HUES64 (cell line): ENCODE results near the gene F12.
"Not testable (repeated sequence)": the region's sequence is repeated elsewhere in the genome, so short reads cannot be mapped to it uniquely, and the experiment has no call there.

Experiments used
- H3K27ac ChIP-seq: 2 replicates; pipeline ENCODE4 v1.7.0; 2013; ENCODE audit warnings: low read depth, low read length, inconsistent platforms
- H3K27me3 ChIP-seq: 2 replicates; pipeline ENCODE4 v1.6.1; 2013; ENCODE audit warnings: mild to moderate bottlenecking, low read length; ENCODE audit not compliant: insufficient read depth
- H3K36me3 ChIP-seq: 2 replicates; pipeline ENCODE4 v1.6.1; 2013; ENCODE audit warnings: mild to moderate bottlenecking, low read length; ENCODE audit not compliant: insufficient read depth
- H3K4me1 ChIP-seq: 2 replicates; pipeline ENCODE4 v1.6.1; 2013; ENCODE audit warnings: mild to moderate bottlenecking, low read length, moderate library complexity; ENCODE audit not compliant: insufficient read depth
- H3K4me3 ChIP-seq: 2 replicates; pipeline ENCODE4 v1.5.1; 2013; ENCODE audit warnings: mild to moderate bottlenecking, low read length, moderate library complexity
- H3K9ac ChIP-seq: 2 replicates; pipeline ENCODE4 v1.6.1; 2013; ENCODE audit warnings: mild to moderate bottlenecking, low read depth, low read length
- H3K9me3 ChIP-seq: 2 replicates; pipeline ENCODE4 v1.6.1; 2013; ENCODE audit warnings: low read depth, low read length; ENCODE audit not compliant: insufficient read depth
- whole genome bisulfite sequencing: fragments of 150-250, 120-280 bp; methylation state at CpG from one replicate; pipeline ENCODE4 v1.1.7; 2013; ENCODE audit warnings: missing lambda C conversion rate; 5-methylcytosine and 5-hydroxymethylcytosine counted together

The F12 gene

DNA sequence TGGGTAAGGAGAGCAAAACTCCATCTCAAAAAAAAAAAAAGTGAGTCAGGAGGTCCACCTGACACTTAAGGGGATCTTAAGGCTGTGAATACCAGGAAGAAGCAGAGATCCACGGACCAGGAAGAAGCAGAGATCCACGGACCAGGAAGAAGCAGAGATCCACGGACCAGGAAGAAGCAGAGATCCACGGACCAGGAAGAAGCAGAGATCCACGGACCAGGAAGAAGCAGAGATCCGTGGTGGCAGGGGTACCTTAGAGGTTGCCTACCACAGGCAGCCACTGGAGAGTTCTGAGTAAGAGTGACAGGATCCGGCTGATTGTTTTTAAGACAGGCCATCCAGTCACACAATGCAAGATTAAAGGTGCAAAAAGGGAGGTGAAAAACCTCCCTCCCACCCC, 11.1 kb upstream of the F12 start:
- H3K36me3 ChIP-seq, H3K27me3 ChIP-seq, H3K4me3 ChIP-seq, H3K9me3 ChIP-seq, H3K27ac ChIP-seq, H3K4me1 ChIP-seq, H3K9ac ChIP-seq: not testable (repeated sequence)
- 86% methylated on average over 7 of the region's 7 CpGs for WGBS

DNA sequence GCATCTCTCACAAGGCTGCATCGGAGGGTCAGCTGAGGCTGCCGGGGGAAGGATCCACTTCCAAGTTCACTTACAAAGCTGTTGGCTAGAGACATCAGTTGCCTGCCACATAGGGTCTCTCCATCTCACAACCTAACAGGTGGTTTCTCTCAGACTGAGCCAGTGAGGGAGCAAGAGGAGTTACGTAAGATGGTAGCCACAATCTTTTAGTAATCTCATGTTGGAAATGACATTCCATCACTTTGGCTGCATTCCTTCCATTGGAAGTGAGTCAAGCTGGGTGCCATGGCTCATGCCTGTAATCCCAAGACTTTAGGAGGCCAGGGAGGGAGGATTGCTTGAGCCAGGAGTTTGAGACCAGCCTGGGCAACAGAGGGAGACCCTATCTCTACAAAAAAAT, 9.7 kb upstream of the F12 start:
- H3K36me3 ChIP-seq = no peaks in the 10 kb centered on the region
- no peaks in the 10 kb centered on the region for H3K4me1 ChIP-seq
- no peaks in the 10 kb centered on the region for H3K27me3 ChIP-seq
- H3K4me3 ChIP-seq = no peak overlapping the region
- H3K27ac ChIP-seq = no peak overlapping the region
- H3K9ac ChIP-seq = no peak overlapping the region
- no peaks in the 10 kb centered on the region for H3K9me3 ChIP-seq
- 97% methylated on average over 3 of the region's 3 CpGs for WGBS

DNA sequence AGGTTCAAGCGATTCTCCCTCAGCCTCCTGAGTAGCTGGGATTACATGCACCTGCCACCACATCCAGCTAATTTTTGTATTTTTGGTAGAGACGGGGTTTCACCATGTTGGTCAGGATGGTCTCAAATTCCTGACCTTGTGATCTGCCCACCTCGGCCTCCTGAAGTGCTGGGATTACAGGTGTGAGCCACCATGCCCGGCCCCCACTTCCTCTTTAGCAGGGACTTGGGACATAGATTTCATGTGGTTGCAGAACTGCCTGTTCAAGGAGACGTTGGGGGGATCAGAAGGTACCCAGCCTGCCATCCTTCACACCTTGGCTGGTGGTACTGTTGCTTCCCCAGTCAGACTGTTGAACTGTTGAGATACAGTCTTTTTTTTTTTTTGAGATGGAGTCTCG, 7.7 kb upstream of the F12 start:
- not testable (repeated sequence) for H3K9ac ChIP-seq, H3K4me1 ChIP-seq, H3K27me3 ChIP-seq, H3K4me3 ChIP-seq, H3K27ac ChIP-seq, H3K36me3 ChIP-seq, H3K9me3 ChIP-seq
- 92% methylated on average over 6 of the region's 6 CpGs for WGBS

DNA sequence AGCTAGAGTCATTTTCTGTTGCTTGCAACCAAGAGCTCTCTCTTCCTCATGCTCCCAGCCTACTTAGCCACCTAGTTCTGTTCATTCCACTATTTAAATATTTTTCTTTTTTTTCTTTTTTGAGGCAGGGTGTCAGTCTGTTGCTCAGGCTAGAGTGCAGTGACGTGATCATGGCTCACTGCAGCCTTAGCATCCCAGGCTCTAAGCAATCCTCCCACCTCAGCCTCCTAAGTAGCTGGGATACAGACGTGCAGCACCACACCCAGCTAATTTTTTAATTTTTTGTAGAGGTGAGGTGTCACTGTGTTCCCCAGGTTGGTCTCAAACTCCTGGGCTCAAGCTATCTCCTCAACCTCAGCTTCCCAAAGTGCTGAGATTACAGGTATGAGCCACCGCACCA, 5.1 kb upstream of the F12 start:
- H3K27ac ChIP-seq = no peak overlapping the region
- H3K27me3 ChIP-seq = peaks cover under 1% of the 10 kb centered on the region
- no peak overlapping the region for H3K9ac ChIP-seq
- no peak overlapping the region for H3K4me3 ChIP-seq
- H3K9me3 ChIP-seq = no peaks in the 10 kb centered on the region
- no peaks in the 10 kb centered on the region for H3K4me1 ChIP-seq
- no peaks in the 10 kb centered on the region for H3K36me3 ChIP-seq
- 98% methylated on average over 3 of the region's 3 CpGs for WGBS

DNA sequence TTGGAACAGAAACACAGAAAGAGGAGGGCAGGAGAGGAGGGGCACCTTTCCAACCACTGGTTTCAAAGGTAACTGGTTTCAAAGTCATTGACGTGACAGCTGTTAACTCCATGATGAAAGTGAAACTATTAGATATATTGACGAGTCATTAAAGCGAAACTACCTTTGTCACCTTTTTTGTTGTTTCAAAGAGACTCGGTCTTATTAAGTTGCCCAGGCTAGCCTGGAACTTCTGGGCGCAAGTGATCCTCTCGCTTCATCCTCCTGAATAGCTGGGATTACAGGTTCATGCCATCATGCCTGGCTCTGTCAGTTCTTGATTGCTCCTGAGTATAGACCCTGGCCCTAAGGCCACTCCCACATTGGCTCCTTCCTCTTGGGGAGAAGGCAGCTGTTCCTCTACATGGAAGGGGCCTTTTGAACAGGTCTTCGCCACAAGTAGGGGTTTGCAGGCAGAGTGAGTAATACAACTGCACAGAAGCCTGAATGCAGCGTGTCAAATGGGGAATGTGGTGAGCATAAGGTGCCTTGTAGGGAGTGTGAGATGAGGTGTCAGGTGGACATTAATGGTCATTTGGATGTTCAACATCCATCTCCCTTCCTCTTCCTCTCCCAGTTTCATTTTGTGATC, 3.4 kb upstream of the F12 start:
- H3K4me3 ChIP-seq = no peak overlapping the region

DNA sequence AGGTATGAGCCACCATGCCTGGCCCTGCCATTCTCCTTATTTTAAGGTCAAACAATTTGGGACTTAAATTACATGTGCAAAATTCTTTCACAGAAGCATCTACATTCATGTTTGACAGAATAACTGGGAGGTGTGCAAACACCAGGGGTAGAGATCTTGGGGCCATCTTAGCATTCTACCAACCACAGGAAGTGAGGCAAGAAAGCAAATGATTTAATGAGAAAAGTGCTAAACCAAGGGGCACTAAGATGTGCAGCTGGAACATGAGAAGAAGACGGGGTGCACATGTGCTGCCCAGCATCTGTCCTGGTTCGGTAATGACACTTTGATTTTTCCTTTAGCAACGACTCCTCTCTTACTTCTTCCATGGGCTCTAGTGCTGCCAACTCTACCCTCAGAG, 1.2 kb upstream of the F12 start:
- Histone ChIP-seq H3K4me3 (no peak overlapping the region), H3K9ac (no peak overlapping the region), H3K27me3 (peaks cover 27% of the 10 kb centered on the region), H3K4me1 (no peaks in the 10 kb centered on the region), H3K36me3 (no peaks in the 10 kb centered on the region), H3K27ac (no peak overlapping the region), H3K9me3 (no peaks in the 10 kb centered on the region)
- 89% methylated on average over 3 of the region's 3 CpGs for WGBS

More for the DNA sequence above, 3.4 kb upstream of the F12 start:
- Histone ChIP-seq H3K9ac (no peak overlapping the region), H3K9me3 (no peaks in the 10 kb centered on the region), H3K27me3 (peaks cover 11% of the 10 kb centered on the region), H3K27ac (no peak overlapping the region), H3K36me3 (no peaks in the 10 kb centered on the region), H3K4me1 (no peaks in the 10 kb centered on the region)
- WGBS = 91% methylated on average over 8 of the region's 8 CpGs

DNA sequence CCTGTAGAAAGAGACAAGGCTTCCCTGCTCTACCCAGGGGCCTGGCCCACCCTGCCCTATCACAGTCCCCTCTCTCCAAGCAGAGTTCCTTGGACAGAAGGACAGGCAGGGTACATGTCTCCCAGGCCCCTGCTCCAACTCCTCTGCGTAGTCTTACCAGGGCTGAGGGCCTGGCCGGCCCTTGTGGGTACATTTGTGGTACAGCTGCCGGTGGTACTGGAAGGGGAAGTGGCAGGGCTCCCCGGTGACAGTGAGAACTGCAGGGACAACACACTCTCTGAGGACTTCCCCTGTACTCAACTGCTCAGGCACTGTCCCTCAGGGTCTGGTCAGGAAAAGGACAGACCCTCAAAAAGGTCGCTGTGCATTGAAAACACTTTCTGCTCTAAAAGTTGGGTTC, 3.6 kb downstream of the F12 start:
- no peak overlapping the region for H3K4me3 ChIP-seq
- no peak overlapping the region for H3K9ac ChIP-seq
- no peak overlapping the region for H3K27ac ChIP-seq
- H3K36me3 ChIP-seq = no peaks in the 10 kb centered on the region
- no peaks in the 10 kb centered on the region for H3K9me3 ChIP-seq
- WGBS = 91% methylated on average over 5 of the region's 5 CpGs
- H3K27me3 ChIP-seq = peaks cover 75% of the 10 kb centered on the region
- H3K4me1 ChIP-seq = no peaks in the 10 kb centered on the region

DNA sequence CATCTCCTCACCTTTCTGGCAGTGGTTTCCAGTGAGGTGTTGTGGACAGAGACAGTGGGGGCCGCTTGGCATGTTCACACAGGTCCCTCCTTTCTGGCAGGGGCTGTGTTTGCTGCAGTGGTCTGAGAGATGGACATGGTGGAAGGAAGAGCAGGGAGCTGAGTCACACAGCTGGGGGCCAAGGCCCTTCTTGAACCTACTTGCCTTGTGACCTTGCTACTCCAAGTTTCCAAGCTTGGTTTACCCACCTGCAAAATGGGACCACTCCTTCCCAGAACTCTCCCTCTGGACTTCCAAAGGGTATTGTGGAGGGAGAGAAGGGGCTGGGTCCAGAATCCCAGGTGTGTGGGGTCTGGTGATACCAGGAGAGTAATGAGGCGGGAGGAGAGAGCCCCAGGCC, 4.1 kb downstream of the F12 start:
- Histone ChIP-seq H3K27me3 (peaks cover 79% of the 10 kb centered on the region), H3K4me1 (no peaks in the 10 kb centered on the region), H3K4me3 (no peak overlapping the region), H3K27ac (no peak overlapping the region), H3K36me3 (no peaks in the 10 kb centered on the region), H3K9ac (no peak overlapping the region), H3K9me3 (no peaks in the 10 kb centered on the region)
- 94% methylated on average over 2 of the region's 2 CpGs for WGBS

DNA sequence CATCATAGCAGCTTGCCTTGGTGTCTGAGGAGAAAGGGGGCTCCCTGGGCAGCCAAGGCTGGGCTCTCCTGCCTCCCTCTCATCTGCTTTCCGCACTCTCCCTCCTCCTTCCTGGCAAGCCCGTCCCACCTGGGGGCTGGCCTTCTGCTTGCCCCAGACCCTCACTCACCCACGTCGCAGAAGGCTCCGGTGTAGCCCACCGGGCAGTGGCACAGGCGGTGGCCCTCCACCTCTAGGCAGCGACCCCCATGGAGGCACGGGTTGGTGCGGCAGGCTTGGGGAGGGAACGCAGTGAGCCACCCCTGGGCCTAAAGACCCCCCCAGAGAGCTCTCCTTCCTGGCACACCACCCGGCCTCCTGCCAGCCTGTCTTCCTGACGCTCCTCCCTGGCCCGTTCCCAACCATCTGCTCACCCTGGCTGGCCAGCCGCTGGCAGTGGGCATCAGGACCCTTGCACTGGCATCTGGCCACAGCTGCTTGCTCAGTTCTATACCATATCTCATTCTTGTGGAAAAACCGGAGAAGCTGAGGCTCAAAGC, 4.7 kb downstream of the F12 start:
- Histone ChIP-seq H3K27ac (no peak overlapping the region), H3K27me3 (peaks cover 85% of the 10 kb centered on the region), H3K9ac (no peak overlapping the region)

DNA sequence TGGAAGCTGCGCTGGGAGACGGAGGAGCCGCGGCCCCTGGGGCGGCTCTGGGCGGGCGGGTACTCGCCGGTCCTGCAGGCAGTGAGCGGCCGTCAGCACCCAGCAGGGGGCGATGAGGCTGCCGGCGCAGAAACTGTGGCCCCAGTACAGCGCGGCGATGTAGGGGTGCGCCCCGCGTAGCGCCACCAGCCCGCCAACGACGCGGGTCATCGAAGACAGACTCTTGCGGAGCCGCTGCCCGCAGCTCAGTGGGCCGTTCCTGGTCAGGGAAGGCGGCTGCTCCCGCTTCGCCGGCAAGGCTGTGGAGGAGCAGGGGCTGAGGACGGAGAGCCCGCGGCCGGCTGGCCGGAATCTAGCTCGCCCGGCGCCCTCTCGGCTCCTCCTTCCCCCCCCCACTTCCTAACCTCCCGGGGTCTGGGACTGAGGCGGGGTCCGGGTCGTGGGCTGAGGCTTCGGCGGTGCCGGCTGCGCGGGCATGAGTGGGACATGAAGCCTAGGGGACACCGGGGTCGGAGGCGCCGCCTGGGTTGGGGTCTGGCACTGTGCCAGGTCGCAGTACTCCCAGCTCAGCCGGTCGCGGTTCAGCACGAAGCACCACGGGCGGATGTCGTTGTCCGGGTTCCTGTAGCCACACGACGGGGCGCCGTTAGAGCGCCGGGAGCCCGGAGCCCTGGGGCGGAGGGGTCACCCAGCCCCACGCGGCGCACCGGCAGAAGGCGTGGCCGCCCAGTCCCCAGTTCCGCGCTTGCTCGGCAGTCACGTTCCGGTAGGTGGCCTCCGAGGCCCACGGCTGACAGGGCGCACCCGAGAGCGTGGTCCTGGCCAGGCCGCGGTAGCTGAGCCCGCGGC, 5.3 kb downstream of the F12 start:
- Histone ChIP-seq H3K9ac (no peak overlapping the region), H3K36me3 (no peaks in the 10 kb centered on the region), H3K27ac (no peak overlapping the region), H3K4me1 (no peaks in the 10 kb centered on the region), H3K27me3 (peaks cover 84% of the 10 kb centered on the region), H3K9me3 (no peaks in the 10 kb centered on the region), H3K4me3 (peak overlapping the region; percentile 48)
- 1% methylated on average over 93 of the region's 93 CpGs for WGBS

More for the DNA sequence above, 4.7 kb downstream of the F12 start:
- peak overlapping the region; percentile 48 for H3K4me3 ChIP-seq
- no peaks in the 10 kb centered on the region for H3K9me3 ChIP-seq
- H3K4me1 ChIP-seq = no peaks in the 10 kb centered on the region
- 44% methylated on average over 16 of the region's 16 CpGs for WGBS
- H3K36me3 ChIP-seq = no peaks in the 10 kb centered on the region

DNA sequence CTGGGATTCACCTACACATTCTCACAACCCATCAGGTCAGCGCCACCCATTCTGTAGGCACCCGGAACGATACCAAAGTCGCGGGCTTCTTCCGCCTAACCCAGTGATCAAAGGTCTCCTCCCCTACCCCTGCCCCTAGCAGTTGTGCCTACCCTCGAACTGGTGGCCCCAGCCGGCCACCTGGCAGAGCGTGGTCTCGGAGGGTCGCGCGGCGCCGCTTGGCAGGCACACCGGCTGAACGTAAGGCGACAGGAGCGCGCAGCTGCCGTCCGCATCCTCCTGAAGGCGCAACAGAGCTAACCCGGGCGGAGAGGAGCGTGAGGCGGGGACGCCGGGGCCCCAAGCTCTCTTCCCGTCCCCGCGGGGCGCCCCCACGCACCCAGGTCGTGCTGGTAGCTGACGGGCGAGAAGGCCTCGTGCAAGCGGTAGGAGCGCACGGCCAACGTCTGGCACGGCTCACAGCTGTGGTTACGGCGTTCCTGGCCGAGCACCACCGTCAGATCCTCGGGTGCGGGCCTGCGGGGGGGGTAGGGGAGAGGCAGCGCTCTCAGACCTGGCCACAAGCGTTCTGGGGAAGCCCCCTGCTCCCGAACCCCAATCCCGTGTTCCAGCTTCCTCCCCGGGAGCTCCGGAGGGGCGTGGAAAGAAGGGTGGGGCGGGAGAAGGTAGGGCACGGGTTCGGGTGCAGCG, 6.1 kb downstream of the F12 start:
- 3% methylated on average over 61 of the region's 61 CpGs for WGBS
- Histone ChIP-seq H3K4me1 (no peaks in the 10 kb centered on the region), H3K9ac (no peak overlapping the region; the same call in 1 of the 2 replicates), H3K36me3 (no peaks in the 10 kb centered on the region), H3K27ac (no peak overlapping the region), H3K9me3 (no peaks in the 10 kb centered on the region), H3K4me3 (peak overlapping the region; percentile 48), H3K27me3 (peaks cover 78% of the 10 kb centered on the region)
